HCT116 (cell line): ENCODE measurements around the gene TLCD5.

Experiments used
- POLR2A ChIP-seq: IDR thresholded peaks from 2 replicates; pipeline ENCODE4 v1.7.0; 2011; ENCODE audit warnings: borderline replicate concordance; ENCODE audit not compliant: insufficient read depth, insufficient read length; ENCODE audit errors: extremely low read depth
- POLR2AphosphoS5 ChIP-seq: IDR thresholded peaks from 2 replicates; pipeline ENCODE4 v1.6.1; 2011; ENCODE audit warnings: mild to moderate bottlenecking, low read depth, low read length, moderate library complexity
- RAD21 ChIP-seq: IDR thresholded peaks from 2 replicates; pipeline ENCODE4 v1.6.1; 2012; ENCODE audit warnings: low read depth, mild to moderate bottlenecking
- SP1 ChIP-seq: IDR thresholded peaks from 2 replicates; pipeline ENCODE4 v1.6.1; 2012; ENCODE audit warnings: low read depth
- TF ChIP-seq, protein P1 (sequence below): IDR thresholded peaks from 2 replicates; pipeline ENCODE4 v1.6.1; 2012; ENCODE audit warnings: low read depth
- TF ChIP-seq, protein P2 (sequence below): IDR thresholded peaks from 2 replicates; pipeline ENCODE4 v1.6.1; 2012
- TF ChIP-seq, protein P3 (sequence below), 3 experiments: fragments of 200-600 bp in 1 of 3; sonication (generic) in 1 of 3; IDR thresholded peaks in 2 of 3; conservative IDR thresholded peaks in 1 of 3; 2 replicates each; pipeline ENCODE4 v1.5.1; 2012 to 2017; ENCODE audit warnings: low read depth in 2 of 3, low read length in 2 of 3, antibody characterized with exemption in 1 of 3, borderline replicate concordance in 1 of 3, control low read depth in 1 of 3, mild to moderate bottlenecking in 1 of 3, mixed read lengths in 1 of 3, mixed run types in 1 of 3, moderate library complexity in 1 of 3; ENCODE audit not compliant: insufficient read depth in 1 of 3

DNA sequence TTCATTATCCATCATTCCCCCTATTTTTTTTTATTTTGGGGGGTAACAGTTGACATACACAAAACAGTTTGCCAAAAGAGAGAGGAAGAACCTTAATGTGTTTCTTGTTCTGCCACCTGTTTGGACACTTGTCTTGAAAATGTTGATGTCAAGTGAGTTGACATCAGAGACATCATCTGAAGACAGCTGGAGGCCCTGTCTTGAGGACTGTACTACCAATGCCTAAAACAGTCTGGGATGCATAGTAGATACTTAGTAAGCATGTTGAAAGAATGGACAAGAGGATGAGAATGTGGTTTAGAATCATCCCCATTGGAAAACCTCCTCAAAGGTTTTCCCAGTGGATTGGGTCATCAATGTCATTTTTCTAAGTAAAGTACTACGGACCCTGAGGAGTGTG is 8.7 kb downstream of the TLCD5 start:
- TF ChIP-seq, protein P1, sequence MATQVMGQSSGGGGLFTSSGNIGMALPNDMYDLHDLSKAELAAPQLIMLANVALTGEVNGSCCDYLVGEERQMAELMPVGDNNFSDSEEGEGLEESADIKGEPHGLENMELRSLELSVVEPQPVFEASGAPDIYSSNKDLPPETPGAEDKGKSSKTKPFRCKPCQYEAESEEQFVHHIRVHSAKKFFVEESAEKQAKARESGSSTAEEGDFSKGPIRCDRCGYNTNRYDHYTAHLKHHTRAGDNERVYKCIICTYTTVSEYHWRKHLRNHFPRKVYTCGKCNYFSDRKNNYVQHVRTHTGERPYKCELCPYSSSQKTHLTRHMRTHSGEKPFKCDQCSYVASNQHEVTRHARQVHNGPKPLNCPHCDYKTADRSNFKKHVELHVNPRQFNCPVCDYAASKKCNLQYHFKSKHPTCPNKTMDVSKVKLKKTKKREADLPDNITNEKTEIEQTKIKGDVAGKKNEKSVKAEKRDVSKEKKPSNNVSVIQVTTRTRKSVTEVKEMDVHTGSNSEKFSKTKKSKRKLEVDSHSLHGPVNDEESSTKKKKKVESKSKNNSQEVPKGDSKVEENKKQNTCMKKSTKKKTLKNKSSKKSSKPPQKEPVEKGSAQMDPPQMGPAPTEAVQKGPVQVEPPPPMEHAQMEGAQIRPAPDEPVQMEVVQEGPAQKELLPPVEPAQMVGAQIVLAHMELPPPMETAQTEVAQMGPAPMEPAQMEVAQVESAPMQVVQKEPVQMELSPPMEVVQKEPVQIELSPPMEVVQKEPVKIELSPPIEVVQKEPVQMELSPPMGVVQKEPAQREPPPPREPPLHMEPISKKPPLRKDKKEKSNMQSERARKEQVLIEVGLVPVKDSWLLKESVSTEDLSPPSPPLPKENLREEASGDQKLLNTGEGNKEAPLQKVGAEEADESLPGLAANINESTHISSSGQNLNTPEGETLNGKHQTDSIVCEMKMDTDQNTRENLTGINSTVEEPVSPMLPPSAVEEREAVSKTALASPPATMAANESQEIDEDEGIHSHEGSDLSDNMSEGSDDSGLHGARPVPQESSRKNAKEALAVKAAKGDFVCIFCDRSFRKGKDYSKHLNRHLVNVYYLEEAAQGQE, result no peak
- no peak for TF ChIP-seq RAD21
- no peak for TF ChIP-seq SP1
- TF ChIP-seq, protein P2, sequence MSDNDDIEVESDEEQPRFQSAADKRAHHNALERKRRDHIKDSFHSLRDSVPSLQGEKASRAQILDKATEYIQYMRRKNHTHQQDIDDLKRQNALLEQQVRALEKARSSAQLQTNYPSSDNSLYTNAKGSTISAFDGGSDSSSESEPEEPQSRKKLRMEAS, result no peak
- no peak for TF ChIP-seq POLR2AphosphoS5
- TF ChIP-seq, protein P3, sequence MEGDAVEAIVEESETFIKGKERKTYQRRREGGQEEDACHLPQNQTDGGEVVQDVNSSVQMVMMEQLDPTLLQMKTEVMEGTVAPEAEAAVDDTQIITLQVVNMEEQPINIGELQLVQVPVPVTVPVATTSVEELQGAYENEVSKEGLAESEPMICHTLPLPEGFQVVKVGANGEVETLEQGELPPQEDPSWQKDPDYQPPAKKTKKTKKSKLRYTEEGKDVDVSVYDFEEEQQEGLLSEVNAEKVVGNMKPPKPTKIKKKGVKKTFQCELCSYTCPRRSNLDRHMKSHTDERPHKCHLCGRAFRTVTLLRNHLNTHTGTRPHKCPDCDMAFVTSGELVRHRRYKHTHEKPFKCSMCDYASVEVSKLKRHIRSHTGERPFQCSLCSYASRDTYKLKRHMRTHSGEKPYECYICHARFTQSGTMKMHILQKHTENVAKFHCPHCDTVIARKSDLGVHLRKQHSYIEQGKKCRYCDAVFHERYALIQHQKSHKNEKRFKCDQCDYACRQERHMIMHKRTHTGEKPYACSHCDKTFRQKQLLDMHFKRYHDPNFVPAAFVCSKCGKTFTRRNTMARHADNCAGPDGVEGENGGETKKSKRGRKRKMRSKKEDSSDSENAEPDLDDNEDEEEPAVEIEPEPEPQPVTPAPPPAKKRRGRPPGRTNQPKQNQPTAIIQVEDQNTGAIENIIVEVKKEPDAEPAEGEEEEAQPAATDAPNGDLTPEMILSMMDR (IDR thresholded peaks at IDR 0.05 in 2 of 3, conservative IDR thresholded peaks at IDR 0.05 in 1 of 3; ENCODE audit: borderline replicate concordance in 1 of 3, insufficient read depth in 1 of 3, low read depth in 2 of 3, low read length in 2 of 3), result no peak
- TF ChIP-seq POLR2A, result no peak
